ENCODE results near the gene TRMT44.
"Not testable (repeated sequence)": the region's sequence is repeated elsewhere in the genome, so short reads cannot be mapped to it uniquely, and the experiment has no call there.

The TRMT44 gene

GRCh38 chr4:8494983-8495548 is 54.5 kb downstream of the TRMT44 start:
- no peak for DNase-seq (ENCODE audit: low read depth in 3 of 3)

GRCh38 chr4:8495803-8496202 is 55.2 kb downstream of the TRMT44 start:
- DNase-seq (ENCODE audit: low read depth in 3 of 3), result no peak

GRCh38 chr4:8497762-8498161 is 57.2 kb downstream of the TRMT44 start:
- no peak for DNase-seq (ENCODE audit: low read depth in 3 of 3)

- no peak for DNase-seq (ENCODE audit: low read depth in 3 of 3)
Measured at GRCh38 chr4:8500966-8501365, 60.4 kb downstream of the TRMT44 start.

- no peak for DNase-seq (ENCODE audit: low read depth in 3 of 3)
Measured at GRCh38 chr4:8501781-8502180, 61.2 kb downstream of the TRMT44 start.

GRCh38 chr4:8502371-8502770 is 61.8 kb downstream of the TRMT44 start:
- DNase-seq (ENCODE audit: low read depth in 3 of 3), result no peak

GRCh38 chr4:8502836-8503585 is 62.4 kb downstream of the TRMT44 start:
- DNase-seq (ENCODE audit: low read depth in 3 of 3), result no peak

GRCh38 chr4:8503801-8504200 is 63.2 kb downstream of the TRMT44 start:
- DNase-seq (ENCODE audit: low read depth in 3 of 3), result no peak

GRCh38 chr4:8504279-8505007 is 63.9 kb downstream of the TRMT44 start:
- DNase-seq (ENCODE audit: low read depth in 3 of 3), result no peak

- DNase-seq (ENCODE audit: low read depth in 3 of 3), result no peak
Measured at GRCh38 chr4:8505229-8505628, 64.7 kb downstream of the TRMT44 start.

- DNase-seq (ENCODE audit: low read depth in 3 of 3), result no peak
Measured at GRCh38 chr4:8506006-8506372, 65.4 kb downstream of the TRMT44 start.

- no peak for DNase-seq (ENCODE audit: low read depth in 3 of 3)
Measured at GRCh38 chr4:8506373-8507195, 66.0 kb downstream of the TRMT44 start.

GRCh38 chr4:8507196-8507570 is 66.6 kb downstream of the TRMT44 start:
- DNase-seq (ENCODE audit: low read depth in 3 of 3), result no peak

- no peak for DNase-seq (ENCODE audit: low read depth in 3 of 3)
Measured at GRCh38 chr4:8507624-8508023, 67.0 kb downstream of the TRMT44 start.

GRCh38 chr4:8508266-8508665 is 67.7 kb downstream of the TRMT44 start:
- DNase-seq (ENCODE audit: low read depth in 3 of 3), result no peak

- no peak for DNase-seq (ENCODE audit: low read depth in 3 of 3)
Measured at GRCh38 chr4:8508740-8509139, 68.2 kb downstream of the TRMT44 start.

GRCh38 chr4:8509311-8509950 is 68.9 kb downstream of the TRMT44 start:
- DNase-seq (ENCODE audit: low read depth in 3 of 3), result no peak

GRCh38 chr4:8510191-8510590 is 69.6 kb downstream of the TRMT44 start:
- DNase-seq (ENCODE audit: low read depth in 3 of 3), result no peak

- no peak for DNase-seq (ENCODE audit: low read depth in 3 of 3)
Measured at GRCh38 chr4:8510611-8511285, 70.2 kb downstream of the TRMT44 start.

GRCh38 chr4:8512510-8512909 is 71.9 kb downstream of the TRMT44 start:
- DNase-seq (ENCODE audit: low read depth in 3 of 3), result no peak

- not testable (repeated sequence) for DNase-seq (ENCODE audit: low read depth in 3 of 3)
Measured at GRCh38 chr4:8513080-8513479, 72.5 kb downstream of the TRMT44 start.

All from stimulated activated CD4-positive, alpha-beta T cell treated with anti-CD3 and anti-CD28 coated beads, TNF-alpha, amount 100 ng/mL, for 48 hours (primary cell).